H1 (cell line): ENCODE results near the gene JMJD1C. TPM values are rescaled to one million over a fixed set of nuclear protein-coding genes. Genes with fewer than 3 reads are reported as not detected.

Experiments used
- ATF3 ChIP-seq: IDR thresholded peaks from 2 replicates; pipeline ENCODE4 v1.6.1; 2011; ENCODE audit warnings: low read depth, mild to moderate bottlenecking, low read length; ENCODE audit not compliant: insufficient read depth
- BRCA1 ChIP-seq: IDR thresholded peaks from 2 replicates; pipeline ENCODE4 v1.6.1; 2012; ENCODE audit warnings: low read depth, low read length, improper control_type of control experiment
- CHD2 ChIP-seq: IDR thresholded peaks from 2 replicates; pipeline ENCODE4 v1.6.1; 2012; ENCODE audit warnings: low read length, improper control_type of control experiment
- CHD7 ChIP-seq: fragments of 300-600 bp; sonication (generic); IDR thresholded peaks from 2 replicates; pipeline ENCODE4 v1.7.1; 2012; ENCODE audit warnings: low read length, moderate library complexity, mild to moderate bottlenecking, inconsistent platforms; ENCODE audit not compliant: insufficient replicate concordance
- E2F6 ChIP-seq: IDR thresholded peaks from 2 replicates; pipeline ENCODE4 v1.6.1; 2012; ENCODE audit warnings: inconsistent platforms
- EP300 ChIP-seq, 2 experiments: IDR thresholded peaks; 1 replicate in 1 of 2; 2 replicates in 1 of 2; pipeline ENCODE4 v1.6.1; 2011 to 2012; ENCODE audit warnings: low read depth in 2 of 2, low read length in 2 of 2, mild to moderate bottlenecking in 2 of 2, borderline replicate concordance in 1 of 2, inconsistent platforms in 1 of 2, moderate library complexity in 1 of 2
- HDAC2 ChIP-seq, 2 experiments: fragments of 300-600 bp in 1 of 2; sonication (generic) in 1 of 2; IDR thresholded peaks; 2 replicates each; pipeline ENCODE4 v1.6.1; 2011 to 2012; ENCODE audit warnings: low read depth in 2 of 2, low read length in 2 of 2, mild to moderate bottlenecking in 2 of 2, moderate library complexity in 2 of 2, borderline replicate concordance in 1 of 2, inconsistent platforms in 1 of 2
- POLR2AphosphoS5 ChIP-seq: IDR thresholded peaks from 2 replicates; pipeline ENCODE4 v1.6.1; 2011; ENCODE audit warnings: low read depth, low read length
- RXRA ChIP-seq: IDR thresholded peaks from 2 replicates; pipeline ENCODE4 v1.6.1; 2011; ENCODE audit warnings: low read depth, mild to moderate bottlenecking, low read length, moderate library complexity; ENCODE audit not compliant: insufficient read depth
- TAF1 ChIP-seq: IDR thresholded peaks from 2 replicates; pipeline ENCODE4 v1.6.1; 2011; ENCODE audit warnings: mild to moderate bottlenecking, low read depth, low read length
- polyA plus RNA-seq, 7 experiments: library from polyadenylated mRNA; depleted of rRNA in 3 of 7; stranded (reverse) in 5 of 7; unstranded in 2 of 7; fragments of >200 nt in 5 of 7; fragments of 200-250 nt in 2 of 7; gene quantifications; 1 replicate in 5 of 7; 2 replicates in 1 of 7; 4 replicates in 1 of 7; pipeline versions ENCODE4 v1.2.1 to v1.2.3, GENCODE V29; 2011 to 2013; ENCODE audit warnings: missing spikeins in 2 of 7, mixed read lengths in 2 of 7
- total RNA-seq: library from RNA; stranded (reverse); fragmentation: NEBNext Ultra II Directional; extraction: Animal tissue kit (Norgen Biotek cat#: 25700); gene quantifications from 2 replicates; pipeline ENCODE4 v1.2.1, GENCODE V29; 2021

JMJD1C gene
- total and polyA plus RNA-seq, 2 of the 8 experiments (the other 6 are each of a cell fraction or from before 2014, with no cell fraction given) = 54.5 to 210 TPM

- TF ChIP-seq CHD7 (no peak), E2F6 (no peak), RXRA (no peak), CHD2 (no peak), POLR2AphosphoS5 (no peak), TAF1 (no peak), HDAC2 (IDR thresholded peaks at IDR 0.05; ENCODE audit: borderline replicate concordance in 1 of 2, low read depth in 2 of 2, low read length in 2 of 2) (no peak), ATF3 (no peak), EP300 (IDR thresholded peaks at IDR 0.05; ENCODE audit: borderline replicate concordance in 1 of 2, low read depth in 2 of 2, low read length in 2 of 2) (no peak), BRCA1 (no peak)
Observed at GRCh38 chr10:63288170-63288569, 177.6 kb downstream of the JMJD1C start (continued).
